HCT116 (cell line): ENCODE data around the gene INPP5E. TPM values are rescaled to one million over a fixed set of nuclear protein-coding genes. Genes with fewer than 3 reads are reported as not detected.
"Not testable (repeated sequence)": the region's sequence is repeated elsewhere in the genome, so short reads cannot be mapped to it uniquely, and the experiment has no call there.

ENCODE experiments used
- ATAC-seq: fragments of 200-7000 bp; cut with Tn5 transposase; 2 replicates; pipeline ENCODE4 v1.9.1; 2020; ENCODE audit warnings: mild to moderate bottlenecking, moderate library complexity
- BruUV-seq: library from RNA; stranded (reverse); fragments of 400-500 nt; replicated peaks from 2 replicates; lab custom pipeline; 2021; lab: Mats Ljungman, UMichigan
- CTCF ChIA-PET: fragments of 300-600 bp; sonication (Branson Sonifier 250); formaldehyde crosslinking; loops from one replicate; lab custom pipeline; 2021; ENCODE audit warnings: antibody characterized with exemption; lab: Charles Lee
- POLR2A ChIA-PET: fragments of 300-600, 350-600 bp; sonication (Branson Sonifier 250); formaldehyde crosslinking; loops from one replicate; lab custom pipeline; 2021; ENCODE audit warnings: antibody characterized with exemption; lab: Charles Lee
- RAD21 ChIA-PET, 2 experiments: fragments of 300-600 bp; sonication (Branson Sonifier 250); formaldehyde crosslinking; loops; one replicate each; lab custom pipeline; 2023; ENCODE audit warnings: low total read pairs in 2 of 2; ENCODE audit not compliant: uncharacterized antibody in 2 of 2, unreplicated experiment in 2 of 2, low non-redundant PET in 1 of 2; lab: Charles Lee
- DNase-seq: peaks from one replicate; pipeline ENCODE4 v3.0.0-alpha.2; 2010; ENCODE audit warnings: low read depth, low spot score
- H2AFZ ChIP-seq: fragments of 200-600 bp; shearing (Covaris generic), sonication (generic); 2 replicates; pipeline ENCODE4 v1.6.1; 2017; ENCODE audit warnings: low read depth, mixed run types, mixed read lengths, antibody characterized with exemption, low read length; ENCODE audit not compliant: poor library complexity, severe bottlenecking
- H3K27ac ChIP-seq: 2 replicates; pipeline ENCODE4 v1.5.1; 2012; ENCODE audit warnings: low read depth, low read length
- H3K27me3 ChIP-seq: fragments of 200-600 bp; sonication (generic); 2 replicates; pipeline ENCODE4 v1.6.1; 2016; ENCODE audit warnings: mixed run types, low read length, mixed read lengths; ENCODE audit not compliant: insufficient read depth
- H3K36me3 ChIP-seq, 2 experiments: fragments of 200-500 bp in 1 of 2; fragments of 200-600 bp in 1 of 2; sonication (Bioruptor generic) in 1 of 2; sonication (generic) in 1 of 2; 2 replicates each; pipeline versions ENCODE4 v1.5.1 to v1.6.1; 2014 to 2016; ENCODE audit warnings: low read length in 2 of 2, inconsistent platforms in 1 of 2, mixed read lengths in 1 of 2, mixed run types in 1 of 2; ENCODE audit not compliant: insufficient read depth in 2 of 2, control insufficient read depth in 1 of 2
- H3K4me1 ChIP-seq, 2 experiments: fragments of 200-600 bp in 1 of 2; sonication (generic) in 1 of 2; 2 replicates each; pipeline versions ENCODE4 v1.5.1 to v1.6.1; 2012 to 2017; ENCODE audit warnings: low read length in 2 of 2, inconsistent platforms in 1 of 2, mild to moderate bottlenecking in 1 of 2, mixed read lengths in 1 of 2, mixed run types in 1 of 2, moderate library complexity in 1 of 2; ENCODE audit not compliant: insufficient read depth in 2 of 2, control insufficient read depth in 1 of 2
- H3K4me2 ChIP-seq: fragments of 200-600 bp; sonication (generic); 2 replicates; pipeline ENCODE4 v1.6.1; 2017; ENCODE audit warnings: mixed run types, low read length, mixed read lengths
- H3K4me3 ChIP-seq, 2 experiments: fragments of 200-600 bp in 1 of 2; sonication (generic) in 1 of 2; replicated peaks in 1 of 2; 2 replicates each; pipeline ENCODE4 v1.5.1; 2011 to 2016; ENCODE audit warnings: low read length in 2 of 2, control low read depth in 1 of 2, low read depth in 1 of 2, mild to moderate bottlenecking in 1 of 2, mixed read lengths in 1 of 2, mixed run types in 1 of 2
- H3K79me2 ChIP-seq: fragments of 200-600 bp; sonication (generic); 2 replicates; pipeline ENCODE4 v1.6.1; 2017; ENCODE audit warnings: mild to moderate bottlenecking, mixed run types, low read length, moderate library complexity, mixed read lengths; ENCODE audit not compliant: insufficient read depth
- H3K9ac ChIP-seq: fragments of 200-600 bp; sonication (generic); 2 replicates; pipeline ENCODE4 v1.6.1; 2016; ENCODE audit warnings: low read length, mixed read lengths
- H3K9me2 ChIP-seq: fragments of 200-600 bp; sonication (generic), shearing (Covaris generic); 2 replicates; pipeline ENCODE4 v1.6.1; 2017; ENCODE audit warnings: mixed run types, mild to moderate bottlenecking, moderate library complexity; ENCODE audit not compliant: insufficient read depth
- H3K9me3 ChIP-seq, 2 experiments: fragments of 200-500 bp in 1 of 2; fragments of 200-600 bp in 1 of 2; sonication (Bioruptor generic) in 1 of 2; sonication (generic) in 1 of 2; 2 replicates each; pipeline ENCODE4 v1.6.1; 2014 to 2017; ENCODE audit warnings: low read length in 2 of 2, mixed read lengths in 2 of 2, inconsistent platforms in 1 of 2, low read depth in 1 of 2, mild to moderate bottlenecking in 1 of 2, mixed run types in 1 of 2, moderate library complexity in 1 of 2; ENCODE audit not compliant: control insufficient read depth in 1 of 2, insufficient read depth in 1 of 2
- H4K20me1 ChIP-seq: fragments of 200-600 bp; sonication (generic), shearing (Covaris generic); 2 replicates; pipeline ENCODE4 v1.6.1; 2017; ENCODE audit warnings: mixed run types, mild to moderate bottlenecking, moderate library complexity; ENCODE audit not compliant: insufficient read depth
- ATF3 ChIP-seq: IDR thresholded peaks from 2 replicates; pipeline ENCODE4 v1.6.1; 2012
- ELF1 ChIP-seq: IDR thresholded peaks from 2 replicates; pipeline ENCODE4 v1.6.1; 2012; ENCODE audit warnings: low read depth, borderline replicate concordance
- JUND ChIP-seq: IDR thresholded peaks from 2 replicates; pipeline ENCODE4 v1.6.1; 2012
- REST ChIP-seq: IDR thresholded peaks from 2 replicates; pipeline ENCODE4 v1.6.1; 2012; ENCODE audit warnings: low read depth
- ZBTB33 ChIP-seq: IDR thresholded peaks from 2 replicates; pipeline ENCODE4 v1.6.1; 2011; ENCODE audit warnings: mild to moderate bottlenecking, low read length, moderate library complexity; ENCODE audit not compliant: insufficient replicate concordance; ENCODE audit errors: extremely low read depth
- intact Hi-C: fragments of 100-400 bp; cut with micrococcal nuclease; formaldehyde crosslinking; loops from 2 replicates; pipeline ENCODE4 v1.10.0; 2022
- total RNA-seq: library from RNA; stranded (reverse); gene quantifications from one replicate; pipeline ENCODE4 v1.2.1, GENCODE V29; 2021; ENCODE audit not compliant: unreplicated experiment

The INPP5E gene
- total RNA-seq, 1 experiment from 2014 or later, result 23.8 TPM

- TF ChIP-seq ZBTB33, result no peak
- TF ChIP-seq, all 23 proteins: peak for 0
Observed at GRCh38 chr9:136429075-136429628, 10.5 kb downstream of the INPP5E start (continued).

- ATAC-seq (no peak), DNase-seq (no peak)
- no peak overlapping the region for H3K4me3 ChIP-seq
- H3K9ac ChIP-seq, result no peak overlapping the region
- TF ChIP-seq JUND (no peak), REST (no peak), ELF1 (no peak), ATF3 (no peak)
- no peak overlapping the region for H3K4me2 ChIP-seq
- H3K36me3 ChIP-seq, result peaks cover 17 to 24% of the 10 kb centered on the region in 2 experiments; a peak in 3 of 4 replicates
- no peaks in the 10 kb centered on the region for H3K9me2 ChIP-seq
- ChIA-PET POLR2A (no interaction called here), CTCF (no interaction called here), RAD21 (no interaction called here)
- no peak overlapping the region for H3K27ac ChIP-seq
- H3K27me3 ChIP-seq, result no peaks in the 10 kb centered on the region
- no peaks in the 10 kb centered on the region for H3K4me1 ChIP-seq
- intact Hi-C loops, result no loop called here
- BruUV-seq, result no TSS peak
- no peaks in the 10 kb centered on the region for H4K20me1 ChIP-seq
- no peaks in the 10 kb centered on the region for H3K79me2 ChIP-seq
- no peaks in the 10 kb centered on the region for H3K9me3 ChIP-seq
- no peak overlapping the region for H2AFZ ChIP-seq
Observed at GRCh38 chr9:136426787-136427186, 12.9 kb downstream of the INPP5E start.

- BruUV-seq, H4K20me1 ChIP-seq, H3K4me1 ChIP-seq, H3K27ac ChIP-seq, H3K79me2 ChIP-seq, H3K4me2 ChIP-seq, H3K9me3 ChIP-seq, H2AFZ ChIP-seq, RAD21 ChIA-PET, DNase-seq, intact Hi-C loops, H3K9me2 ChIP-seq, H3K9ac ChIP-seq, H3K4me3 ChIP-seq, POLR2A ChIA-PET, ATAC-seq, H3K27me3 ChIP-seq: not testable (repeated sequence)
- H3K36me3 ChIP-seq, result peaks cover 18 to 27% of the 10 kb centered on the region in 2 experiments; a peak in 3 of 4 replicates
- CTCF ChIA-PET, result interaction anchor here (1.1 kb wide), 1 partner anchor 206 kb away, joined by 4 read pairs; no protein-coding TSS in a partner anchor
Observed at GRCh38 chr9:136425367-136425766, 14.3 kb downstream of the INPP5E start.
